HG03135 (cell line): Measurements from ENCODE around the gene SIK2.

ENCODE experiments used
- ATAC-seq: cut with Tn5 transposase; IDR thresholded peaks from one replicate; pipeline ENCODE4 v1.9.1; 2021; ENCODE audit warnings: mild to moderate bottlenecking, moderate library complexity; ENCODE audit not compliant: unreplicated experiment

SIK2 gene

DNA sequence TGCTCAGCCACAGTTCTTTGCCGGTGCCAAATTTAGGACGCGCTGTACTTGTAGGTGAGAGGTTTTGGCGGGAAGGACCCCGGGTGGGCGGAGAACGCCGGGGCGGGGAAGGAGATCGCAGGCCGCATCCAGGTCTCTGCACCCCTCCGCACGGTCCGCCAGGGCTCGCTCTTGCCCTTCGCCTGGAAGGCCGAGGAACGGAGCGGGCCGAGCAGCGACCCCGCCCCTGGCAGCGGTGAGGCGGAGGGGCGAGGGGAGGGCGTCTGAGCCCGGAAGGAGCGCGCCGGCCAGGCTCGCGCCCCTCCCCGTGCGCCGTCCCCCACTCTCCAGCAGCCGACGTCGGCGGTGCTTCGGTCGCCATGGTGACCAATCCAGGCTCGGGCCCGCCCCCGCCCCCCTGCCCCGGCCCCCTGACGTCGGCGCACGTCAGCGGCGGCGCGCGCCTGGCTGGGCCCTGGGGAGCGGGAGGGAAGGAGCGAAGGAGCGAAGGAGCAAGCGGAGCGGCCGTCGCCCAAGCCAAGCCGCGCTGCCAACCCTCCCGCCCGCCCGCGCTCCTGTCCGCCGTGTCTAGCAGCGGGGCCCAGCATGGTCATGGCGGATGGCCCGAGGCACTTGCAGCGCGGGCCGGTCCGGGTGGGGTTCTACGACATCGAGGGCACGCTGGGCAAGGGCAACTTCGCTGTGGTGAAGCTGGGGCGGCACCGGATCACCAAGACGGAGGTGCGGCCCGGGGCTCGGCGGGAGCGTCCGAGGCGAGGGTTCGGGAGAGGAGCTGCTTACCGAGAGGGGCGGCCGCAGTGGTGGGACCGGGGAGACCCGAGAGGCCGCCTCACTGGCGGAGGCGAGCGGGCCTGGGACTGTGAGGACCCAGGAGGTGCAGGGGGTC lies at the start of gene SIK2:
TSS of gene SIK2 (plus strand) at position 471 of the 886 bp plus-strand sequence. CDS start at position 586, 115 bp downstream.
- ATAC-seq, result peak; percentile 89

DNA sequence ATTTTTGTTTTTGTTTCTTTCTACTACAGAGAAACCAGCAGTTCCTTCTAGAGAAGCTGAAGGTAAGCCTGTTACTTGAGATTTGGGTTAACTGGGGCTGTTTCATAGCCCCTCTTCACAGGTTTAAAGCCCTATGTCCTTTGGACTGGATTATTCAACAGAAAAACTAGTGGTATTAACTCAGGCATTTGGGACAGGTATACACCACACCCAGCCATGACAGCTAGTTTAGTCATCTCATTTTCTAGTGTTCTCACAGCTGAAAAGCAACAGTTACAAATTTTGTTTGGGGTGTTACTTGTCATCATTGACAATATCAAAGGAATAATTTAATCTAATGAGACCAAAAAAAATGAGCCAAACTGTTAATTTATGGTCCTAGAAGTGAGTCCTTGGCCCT lies 47.7 kb upstream of the SIK2 start:
- ATAC-seq, result no peak

DNA sequence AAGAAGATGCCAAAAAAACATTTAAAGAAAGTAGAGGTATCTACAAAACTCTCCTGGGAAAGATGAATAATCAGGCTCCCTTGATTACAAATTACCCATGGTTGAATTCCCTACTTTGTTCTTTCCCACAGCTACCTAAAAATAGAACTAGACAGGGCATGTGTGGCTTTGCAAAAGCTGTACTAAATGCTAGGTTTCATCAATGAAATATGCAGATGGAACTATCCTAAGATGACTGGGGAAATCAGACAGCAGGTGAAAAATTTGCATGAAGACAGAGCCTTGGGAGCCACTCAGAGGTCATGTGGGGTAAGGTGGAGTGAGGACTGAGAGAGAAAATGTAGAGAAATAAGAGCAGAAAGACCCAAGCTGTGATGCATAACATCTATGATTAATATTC lies 47.0 kb upstream of the SIK2 start:
- no peak for ATAC-seq

DNA sequence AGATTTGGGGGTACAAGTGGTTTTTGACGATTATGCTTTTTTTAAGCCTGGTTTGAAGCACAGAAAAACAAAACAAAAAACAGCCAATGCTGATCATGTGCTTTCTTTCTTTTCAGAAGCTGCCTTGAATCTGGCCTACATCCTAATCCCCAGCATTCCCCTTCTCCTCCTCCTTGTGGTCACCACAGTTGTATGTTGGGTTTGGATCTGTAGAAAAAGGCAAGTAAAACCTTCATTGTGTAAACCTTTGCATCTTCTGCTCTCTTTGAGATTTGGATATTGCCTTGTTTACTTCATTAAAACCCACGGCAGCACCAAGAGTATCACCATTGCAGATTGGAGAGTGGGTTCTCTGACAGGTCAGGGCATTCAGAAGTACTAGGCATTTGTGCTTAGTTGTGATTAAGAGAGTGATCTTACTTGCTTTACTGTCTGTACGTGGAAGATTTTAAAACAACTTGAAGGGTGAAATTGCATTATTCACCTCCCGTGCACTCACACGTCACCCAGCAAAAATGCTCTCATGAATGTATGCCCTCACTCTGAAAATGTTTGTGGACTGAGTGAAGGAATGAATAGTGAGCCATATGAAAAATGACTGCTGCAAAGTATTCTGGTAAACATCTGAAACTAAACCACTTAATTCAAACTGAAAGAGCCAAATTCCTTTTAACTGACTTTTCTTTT lies 44.7 kb upstream of the SIK2 start:
- ATAC-seq, result no peak

DNA sequence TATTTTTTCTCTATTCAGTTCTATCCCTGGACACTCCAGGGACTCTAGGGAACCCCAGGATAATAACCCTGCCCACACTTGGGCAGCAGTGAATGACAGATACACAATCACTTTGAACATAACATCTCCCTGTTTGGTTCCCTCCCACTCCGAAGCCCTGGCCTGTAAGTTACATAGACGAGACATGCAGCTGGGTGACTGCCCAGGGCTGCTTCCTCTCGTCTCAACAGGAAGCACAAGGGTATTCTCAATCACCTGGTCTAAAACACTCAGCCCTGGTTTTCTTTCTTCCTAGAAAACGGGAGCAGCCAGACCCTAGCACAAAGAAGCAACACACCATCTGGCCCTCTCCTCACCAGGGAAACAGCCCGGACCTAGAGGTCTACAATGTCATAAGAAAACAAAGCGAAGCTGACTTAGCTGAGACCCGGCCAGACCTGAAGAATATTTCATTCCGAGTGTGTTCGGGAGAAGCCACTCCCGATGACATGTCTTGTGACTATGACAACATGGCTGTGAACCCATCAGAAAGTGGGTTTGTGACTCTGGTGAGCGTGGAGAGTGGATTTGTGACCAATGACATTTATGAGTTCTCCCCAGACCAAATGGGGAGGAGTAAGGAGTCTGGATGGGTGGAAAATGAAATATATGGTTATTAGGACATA lies 42.3 kb upstream of the SIK2 start:
- ATAC-seq, result no peak

DNA sequence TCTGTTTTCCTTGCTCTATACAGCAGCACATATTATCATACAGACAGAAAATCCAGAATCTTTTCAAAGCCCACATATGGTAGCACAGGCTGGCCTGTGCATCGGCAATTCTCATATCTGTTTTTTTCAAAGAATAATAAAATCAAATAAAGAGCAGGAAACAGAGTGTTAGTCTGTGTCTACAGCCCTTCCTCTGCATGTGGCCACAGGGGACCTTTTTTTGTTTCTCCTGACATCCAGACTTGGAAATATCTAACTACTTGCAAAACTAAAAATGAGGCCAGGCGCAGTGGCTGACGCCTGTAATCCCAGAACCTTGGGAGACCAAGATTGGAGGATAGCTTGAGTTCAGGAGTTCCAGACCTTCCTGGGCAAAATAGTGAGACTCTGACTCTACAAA lies 41.4 kb upstream of the SIK2 start:
- no peak for ATAC-seq

DNA sequence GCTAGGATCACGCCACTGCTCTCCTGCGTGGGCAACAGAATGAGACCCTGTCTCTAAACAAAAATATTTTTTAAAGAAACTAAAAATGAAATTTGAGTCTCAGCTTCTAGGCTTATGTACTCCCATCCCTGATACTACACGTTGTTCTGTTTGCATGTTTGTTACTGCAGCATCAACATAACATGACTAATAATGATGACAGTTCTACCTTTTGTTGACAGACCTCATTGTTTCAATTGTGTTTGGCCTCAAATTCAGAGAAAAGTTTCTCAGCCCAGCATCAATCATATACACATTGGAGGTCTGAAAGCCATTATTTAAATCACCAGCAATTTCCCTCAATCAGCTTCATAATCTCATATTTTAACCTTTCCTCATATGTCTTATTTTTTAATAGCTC lies 40.9 kb upstream of the SIK2 start:
- ATAC-seq, result no peak

DNA sequence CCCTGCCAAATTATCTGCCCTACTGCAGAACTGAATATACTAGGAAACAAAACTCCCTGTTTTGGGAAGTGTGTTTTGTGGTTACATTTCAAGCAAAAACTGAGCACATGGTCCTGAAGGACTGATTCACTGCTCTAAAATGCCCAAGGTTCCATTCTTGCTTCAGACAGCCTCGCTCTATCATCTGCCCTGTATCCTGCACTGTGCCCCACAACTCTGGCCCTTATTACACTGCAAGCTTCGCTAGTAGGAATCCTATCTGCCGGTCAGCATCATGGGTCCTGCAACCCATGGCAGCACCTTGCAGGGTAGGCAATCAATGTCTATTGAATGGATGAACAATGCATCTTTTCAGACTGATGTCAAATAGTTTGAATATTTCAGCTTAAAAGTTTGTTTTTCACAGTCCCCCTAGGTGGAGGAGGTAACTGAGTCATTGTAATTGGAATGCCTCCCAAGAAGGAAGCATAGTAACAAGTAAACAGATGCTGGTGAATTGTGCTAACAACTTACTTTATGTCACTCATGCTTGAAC lies 40.4 kb upstream of the SIK2 start:
- no peak for ATAC-seq

DNA sequence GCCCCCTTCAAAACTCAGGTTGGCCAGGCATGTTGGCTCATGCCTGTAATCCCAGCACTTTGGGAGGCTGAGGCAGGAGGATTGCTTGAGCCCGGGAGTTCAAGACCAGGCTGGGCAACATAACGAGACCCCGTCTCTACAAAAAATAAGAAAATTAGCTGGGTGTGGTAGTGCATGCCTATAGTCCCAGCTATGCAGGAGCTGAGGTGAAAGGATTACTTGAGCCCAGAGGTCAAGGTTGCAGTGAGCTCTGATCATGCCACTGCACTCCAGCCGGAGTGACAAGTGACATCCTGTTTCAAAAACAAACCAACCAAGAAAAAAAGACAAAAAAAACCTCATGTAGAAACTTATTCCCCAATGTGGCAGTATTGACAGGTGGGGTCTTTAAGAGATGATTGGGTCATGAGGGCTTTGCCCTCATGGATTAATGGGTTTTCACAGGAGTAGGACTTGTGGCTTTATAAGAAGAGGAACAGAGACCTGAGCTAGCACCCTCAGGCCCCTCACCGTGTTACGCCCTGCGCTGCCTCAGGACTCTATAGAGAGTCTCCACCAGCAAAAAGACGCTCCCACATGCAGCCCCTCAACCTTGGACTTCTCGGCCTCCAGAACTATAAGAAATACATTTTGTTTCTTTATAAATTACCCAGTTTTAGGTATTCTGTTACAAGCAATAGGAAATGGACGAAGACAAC lies 39.4 kb upstream of the SIK2 start:
- no peak for ATAC-seq

DNA sequence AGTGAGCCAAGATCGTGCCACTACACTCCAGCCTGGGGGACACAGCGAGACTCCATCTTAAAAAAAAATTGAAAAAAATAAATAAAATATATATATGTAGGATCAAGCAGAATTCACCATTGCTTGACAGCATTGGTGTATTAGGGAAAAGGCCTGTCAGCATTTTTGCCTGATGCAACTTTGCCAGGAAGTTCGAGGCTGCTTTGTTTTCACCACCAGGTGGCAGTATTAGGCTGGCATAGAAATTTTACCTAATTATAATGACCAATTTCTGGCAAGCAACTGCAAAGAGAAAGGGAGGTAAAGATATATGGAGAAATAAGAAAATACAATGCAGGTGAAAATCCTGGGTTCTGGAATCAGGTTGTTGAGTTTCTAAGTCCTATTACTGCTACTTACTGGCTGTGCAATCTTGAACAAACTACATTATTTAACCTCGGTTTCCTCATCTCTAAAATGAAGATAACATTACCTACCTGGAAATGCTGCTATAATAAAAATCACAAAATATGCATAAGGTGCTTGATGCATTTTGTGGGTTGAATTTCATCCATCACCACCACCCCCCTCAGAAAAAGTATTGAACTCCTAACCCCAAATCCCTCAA lies 37.0 kb upstream of the SIK2 start:
- ATAC-seq, result no peak

DNA sequence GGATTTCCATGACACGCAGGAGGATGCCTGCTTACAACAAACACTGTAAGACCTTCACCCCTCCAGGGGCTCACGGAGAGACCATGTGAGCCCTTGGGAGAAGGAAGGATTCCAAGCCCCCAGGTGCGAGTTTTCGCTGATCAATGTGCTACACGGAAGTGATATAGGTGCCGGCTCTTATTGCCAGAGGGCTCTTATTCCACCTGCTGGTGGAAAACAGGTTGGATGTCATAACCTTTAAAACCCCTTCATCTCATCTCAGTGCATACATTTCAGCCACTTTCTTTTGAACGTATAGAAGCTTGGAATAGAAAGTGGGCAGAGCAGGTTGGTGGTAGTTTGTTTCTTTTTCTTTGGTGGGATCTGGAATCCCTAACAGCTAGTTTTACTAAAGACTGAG lies 35.9 kb upstream of the SIK2 start:
- no peak for ATAC-seq

DNA sequence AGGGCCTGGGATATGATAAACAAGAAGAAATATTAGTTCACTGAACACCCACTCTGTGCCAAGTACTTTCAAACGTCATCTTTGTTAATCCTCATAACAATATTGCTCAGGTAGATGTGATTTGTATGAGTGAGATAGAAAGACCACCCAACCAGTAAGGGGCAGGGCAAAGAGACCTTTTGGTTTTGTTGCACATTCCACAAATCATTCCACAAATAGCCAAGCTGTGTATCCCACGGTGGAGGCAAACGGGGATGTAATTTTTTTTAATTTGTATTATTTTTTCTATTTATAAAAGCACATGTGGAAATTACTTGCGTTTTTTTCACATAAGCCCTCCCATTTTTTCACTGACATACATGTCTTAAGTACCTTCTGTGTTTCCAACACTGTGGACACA lies 32.8 kb upstream of the SIK2 start:
- no peak for ATAC-seq

DNA sequence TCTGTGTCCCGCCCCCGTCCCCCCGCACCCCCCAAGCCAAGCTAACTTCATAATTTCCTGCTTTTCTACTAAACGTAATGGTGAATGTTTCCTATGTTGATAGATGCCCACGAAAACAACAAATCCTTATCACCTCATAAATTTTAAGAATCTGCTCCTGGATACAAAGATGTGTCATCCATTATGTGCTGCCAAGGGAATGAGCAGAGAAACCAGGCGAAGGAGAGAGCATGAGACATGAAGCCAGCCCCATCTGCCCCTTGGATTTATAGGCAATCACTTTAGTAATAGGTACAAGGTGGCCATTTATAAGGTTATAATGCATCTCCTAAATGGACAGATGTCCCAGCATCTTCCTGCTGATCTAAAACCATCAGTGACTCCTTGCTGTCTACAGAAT lies 31.5 kb upstream of the SIK2 start:
- ATAC-seq, result no peak

DNA sequence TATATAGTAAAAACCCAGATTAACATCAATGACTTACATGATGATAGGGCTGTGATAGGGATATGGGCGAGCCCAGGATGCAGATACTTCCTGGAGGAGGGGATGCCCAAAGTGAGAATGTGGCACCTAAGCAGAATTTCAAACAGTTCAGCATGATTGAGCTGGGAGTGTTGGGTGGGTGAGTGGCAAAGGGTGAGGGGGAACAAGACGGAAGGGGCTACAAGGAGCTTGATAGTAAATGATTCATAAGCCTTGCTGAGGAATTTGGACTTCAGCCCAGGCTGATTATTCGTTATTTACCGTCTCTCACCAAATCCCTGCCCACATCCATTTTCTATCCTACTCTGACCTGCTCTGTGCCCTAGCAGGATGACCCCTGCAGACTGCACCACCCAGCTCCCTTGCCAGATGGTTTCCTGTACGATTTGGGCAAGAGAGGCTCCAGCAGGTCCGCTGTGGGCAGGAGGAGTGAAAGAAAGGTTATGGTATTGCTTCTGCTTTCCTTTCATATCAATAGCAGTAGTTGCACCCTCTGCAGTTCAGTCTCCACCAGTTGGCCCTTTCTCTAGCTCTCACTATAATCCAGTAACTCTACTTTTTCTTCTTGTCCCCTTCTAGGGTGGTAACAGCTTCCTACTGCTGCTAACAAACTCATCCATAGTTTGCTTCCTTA lies 30.3 kb upstream of the SIK2 start:
- ATAC-seq, result no peak

DNA sequence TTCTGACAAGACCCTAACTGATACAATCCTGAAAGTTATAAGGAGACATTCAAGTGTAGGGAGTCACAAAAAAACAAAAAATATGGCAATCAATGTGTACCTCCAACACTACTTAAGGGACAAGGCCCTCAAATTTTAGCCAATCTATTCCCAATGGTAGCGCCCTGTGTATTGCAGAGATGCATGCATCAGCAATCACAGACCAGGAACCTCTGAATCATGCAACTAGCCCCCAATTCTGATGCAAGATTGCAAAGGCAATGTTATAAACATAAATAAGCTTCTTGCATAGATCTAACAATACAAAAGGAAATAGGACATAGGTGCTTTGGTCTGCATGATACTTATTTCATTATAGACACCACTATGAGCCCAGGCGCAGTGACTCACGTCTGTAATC lies 29.7 kb upstream of the SIK2 start:
- ATAC-seq, result no peak

DNA sequence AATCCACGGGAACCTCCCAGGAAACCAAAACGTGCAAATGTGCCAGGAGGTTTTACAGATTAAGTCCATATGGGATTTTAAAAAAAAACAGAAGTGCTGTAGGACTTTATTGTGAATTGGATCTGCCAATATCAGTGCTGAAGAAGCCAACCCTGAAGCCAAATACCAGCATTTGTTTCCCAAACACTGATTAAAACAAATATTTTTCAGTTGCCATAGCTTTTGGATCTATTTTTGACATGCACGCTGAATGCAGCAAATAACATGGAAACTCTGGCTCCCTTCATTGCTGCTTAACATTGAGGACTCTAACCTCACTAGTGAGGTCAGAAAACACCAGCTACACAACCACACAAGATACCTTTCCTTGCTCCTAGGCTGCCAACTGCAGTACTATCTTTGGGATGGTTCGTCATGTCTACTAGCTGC lies 28.4 kb upstream of the SIK2 start:
- ATAC-seq, result no peak

DNA sequence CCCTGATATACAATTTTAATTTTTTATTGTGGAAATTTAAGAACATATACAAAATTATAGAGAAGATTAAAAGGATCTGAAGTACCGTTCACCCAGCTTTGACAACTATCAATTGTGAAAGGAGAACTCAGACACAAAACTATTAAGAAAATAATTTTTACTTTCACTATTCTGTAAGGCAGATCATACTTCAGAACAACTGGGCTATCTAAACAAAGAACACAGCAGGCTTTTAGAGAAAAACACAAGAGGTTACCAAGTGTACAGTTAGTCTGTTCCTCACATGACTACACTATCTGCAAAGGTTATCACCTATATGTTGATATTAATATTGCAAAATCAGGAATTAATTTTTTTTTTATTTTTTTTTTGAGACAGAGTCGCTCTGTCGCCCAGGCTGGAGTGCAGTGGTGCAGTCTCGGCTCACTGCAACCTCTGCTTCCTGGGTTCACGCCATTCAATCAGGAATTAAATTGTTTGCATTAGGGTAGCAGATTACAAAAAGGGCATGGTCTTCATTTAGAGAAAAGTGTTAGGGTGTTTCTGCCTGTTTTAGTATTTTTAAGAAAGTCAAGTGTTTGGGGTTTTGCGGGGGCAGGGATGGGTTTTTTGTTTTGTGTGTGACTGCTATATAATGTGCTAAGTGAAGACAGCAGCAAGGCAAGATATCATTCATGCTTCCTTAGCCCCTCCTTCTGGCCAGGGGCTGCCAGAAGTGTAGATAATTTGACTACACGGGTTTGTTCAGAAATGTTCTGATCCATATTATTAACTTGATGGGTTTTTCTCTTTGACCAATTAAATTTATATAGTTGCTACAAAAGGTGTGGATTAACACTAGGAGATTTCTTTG lies 27.6 kb upstream of the SIK2 start:
- no peak for ATAC-seq

DNA sequence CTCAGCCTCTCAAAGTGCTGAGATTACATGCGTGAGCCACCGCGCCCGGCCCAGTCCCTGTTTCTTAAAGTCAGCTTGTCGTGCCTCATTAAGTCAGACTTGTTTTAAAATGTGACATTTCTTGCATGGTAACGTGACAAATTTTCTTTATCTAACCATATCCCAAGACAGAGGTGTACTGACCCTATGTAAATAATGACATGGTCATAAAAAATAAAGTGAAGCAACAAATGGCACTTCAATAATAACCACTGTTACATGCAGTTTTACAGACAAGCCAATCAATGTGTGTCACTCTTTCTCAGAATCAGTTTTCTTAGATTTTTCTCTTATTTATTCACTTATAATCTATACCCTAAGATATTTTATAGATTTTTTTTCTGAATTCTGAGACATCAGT lies 26.5 kb upstream of the SIK2 start:
- ATAC-seq, result no peak

DNA sequence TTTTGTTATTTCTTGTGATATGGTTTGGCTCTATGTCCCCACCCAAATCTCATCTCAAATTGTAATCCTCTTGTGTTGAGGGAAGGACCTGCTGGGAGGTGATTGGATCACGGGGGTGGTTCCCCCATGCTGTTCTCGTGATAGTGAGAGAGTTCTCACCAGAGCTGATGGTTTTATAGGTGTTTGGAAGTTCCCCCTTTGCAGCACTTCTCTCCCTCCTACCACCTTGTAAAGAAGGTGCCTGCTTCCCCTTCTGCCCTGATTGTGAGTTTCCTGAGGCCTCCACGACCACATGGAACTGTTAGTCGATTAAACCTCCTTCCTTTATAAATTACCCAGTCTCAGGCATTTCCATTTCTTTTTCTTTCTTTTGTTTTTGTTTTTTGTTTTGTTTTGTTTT lies 24.4 kb upstream of the SIK2 start:
- no peak for ATAC-seq
